ENCODE data around the gene AHSG.
"Not testable (repeated sequence)": the region's sequence is repeated elsewhere in the genome, so short reads cannot be mapped to it uniquely, and the experiment has no call there.

Gene AHSG

DNA sequence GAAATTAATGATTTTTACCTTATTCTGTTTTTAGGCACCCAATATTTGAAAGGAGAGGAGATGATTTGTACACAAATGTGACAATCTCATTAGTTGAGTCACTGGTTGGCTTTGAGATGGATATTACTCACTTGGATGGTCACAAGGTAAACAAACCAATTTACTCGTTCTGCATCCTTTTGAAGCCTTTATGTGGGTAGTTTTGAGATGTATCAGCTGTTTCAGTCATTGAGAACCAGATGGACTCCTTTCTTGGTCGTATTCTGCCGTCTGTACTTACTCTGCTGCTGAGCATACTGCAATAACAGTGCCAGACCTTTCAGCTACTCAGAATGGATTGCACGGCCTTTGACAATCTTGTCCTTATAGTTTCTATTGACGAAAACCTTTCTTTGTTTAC, 29.0 kb upstream of the AHSG start:
- Histone ChIP-seq H3K36me3 (replicated peaks in 1 of 2; ENCODE audit: control insufficient read depth in 2 of 2, insufficient read depth in 2 of 2, low read length in 2 of 2) (peaks cover 16 to 75% of the 10 kb centered on the region in 2 donors), H3K18ac (ENCODE audit: low read length) (no peak overlapping the region), H2BK120ac (ENCODE audit: low read depth, low read length) (no peak overlapping the region), H3K79me1 (ENCODE audit: low read depth, low read length) (no peaks in the 10 kb centered on the region), H2AFZ (ENCODE audit: low read length) (no peak overlapping the region), H2AK5ac (ENCODE audit: low read depth, low read length) (no peak overlapping the region), H3K27ac (replicated peaks; ENCODE audit: low read length) (no peak overlapping the region), H3K23ac (ENCODE audit: low read depth, low read length, poor library complexity) (no peak overlapping the region), H2BK15ac (ENCODE audit: low read length) (no peak overlapping the region), H2BK12ac (ENCODE audit: low read length) (no peak overlapping the region), H4K91ac (ENCODE audit: low read depth, low read length, poor library complexity) (no peak overlapping the region), H3K4me2 (ENCODE audit: insufficient read depth, low read length, poor library complexity, severe bottlenecking) (no peak overlapping the region), H3K14ac (ENCODE audit: low read length) (no peak overlapping the region), H3K9ac (ENCODE audit: low read depth, low read length, poor library complexity) (no peak overlapping the region), H4K8ac (ENCODE audit: low read depth, low read length) (no peak overlapping the region), H3K4ac (ENCODE audit: low read length) (no peak overlapping the region), H3K9me3 (replicated peaks in 1 of 2; ENCODE audit: control insufficient read depth in 2 of 2, insufficient read depth in 1 of 2, low read depth in 1 of 2, low read length in 2 of 2) (no peaks in the 10 kb centered on the region), H3K4me1 (ENCODE audit: control insufficient read depth in 2 of 2, insufficient read depth in 1 of 2, low read depth in 1 of 2, low read length in 2 of 2) (no peaks in the 10 kb centered on the region), H3K4me3 (ENCODE audit: low read length in 2 of 2) (no peak overlapping the region), H2BK5ac (ENCODE audit: low read length) (no peak overlapping the region), H3K27me3 (ENCODE audit: control insufficient read depth in 3 of 3, insufficient read depth in 3 of 3, low read depth in 1 of 3, low read length in 3 of 3) (no peaks in the 10 kb centered on the region)
- no peak for DNase-seq (ENCODE audit: low spot score)
- WGBS, 2 donors (ENCODE audit: extremely low coverage in 2 of 2, insufficient read length in 2 of 2, insufficient replicate concordance in 1 of 2): no CpG with 5 or more reads among the region's 5 CpGs

GRCh38 chr3:186586245-186586644, 26.6 kb upstream of the AHSG start:
- peaks cover 14 to 50% of the 10 kb centered on the region in 2 donors for H3K36me3 ChIP-seq (replicated peaks in 1 of 2; ENCODE audit: control insufficient read depth in 2 of 2, insufficient read depth in 2 of 2, low read length in 2 of 2)
- not testable (repeated sequence) for H2BK12ac ChIP-seq (ENCODE audit: low read length); H3K23ac ChIP-seq (ENCODE audit: low read depth, low read length, poor library complexity); H3K4me2 ChIP-seq (ENCODE audit: insufficient read depth, low read length, poor library complexity, severe bottlenecking); H3K14ac ChIP-seq (ENCODE audit: low read length); DNase-seq (ENCODE audit: low spot score); H3K9ac ChIP-seq (ENCODE audit: low read depth, low read length, poor library complexity); H3K9me3 ChIP-seq (replicated peaks in 1 of 2; ENCODE audit: control insufficient read depth in 2 of 2, insufficient read depth in 1 of 2, low read depth in 1 of 2, low read length in 2 of 2); H2BK5ac ChIP-seq (ENCODE audit: low read length); H4K8ac ChIP-seq (ENCODE audit: low read depth, low read length); H2AK5ac ChIP-seq (ENCODE audit: low read depth, low read length); H3K27ac ChIP-seq (replicated peaks; ENCODE audit: low read length); H3K4ac ChIP-seq (ENCODE audit: low read length); H2AFZ ChIP-seq (ENCODE audit: low read length); H3K4me1 ChIP-seq (ENCODE audit: control insufficient read depth in 2 of 2, insufficient read depth in 1 of 2, low read depth in 1 of 2, low read length in 2 of 2); H2BK120ac ChIP-seq (ENCODE audit: low read depth, low read length); H2BK15ac ChIP-seq (ENCODE audit: low read length); H3K18ac ChIP-seq (ENCODE audit: low read length); H3K4me3 ChIP-seq (ENCODE audit: low read length in 2 of 2); H3K27me3 ChIP-seq (ENCODE audit: control insufficient read depth in 3 of 3, insufficient read depth in 3 of 3, low read depth in 1 of 3, low read length in 3 of 3); H3K79me1 ChIP-seq (ENCODE audit: low read depth, low read length); H4K91ac ChIP-seq (ENCODE audit: low read depth, low read length, poor library complexity)
- WGBS, 2 donors (ENCODE audit: extremely low coverage in 2 of 2, insufficient read length in 2 of 2, insufficient replicate concordance in 1 of 2): no CpG with 5 or more reads among the region's 9 CpGs

- H3K27ac ChIP-seq (replicated peaks; ENCODE audit: low read length): no peak overlapping the region
- no peak overlapping the region for H4K8ac ChIP-seq (ENCODE audit: low read depth, low read length)
- no peak overlapping the region for H3K4me2 ChIP-seq (ENCODE audit: insufficient read depth, low read length, poor library complexity, severe bottlenecking)
- H2BK120ac ChIP-seq (ENCODE audit: low read depth, low read length): no peak overlapping the region
- no peak overlapping the region for H2AFZ ChIP-seq (ENCODE audit: low read length)
- DNase-seq (ENCODE audit: low spot score): no peak
- H3K27me3 ChIP-seq (ENCODE audit: control insufficient read depth in 3 of 3, insufficient read depth in 3 of 3, low read depth in 1 of 3, low read length in 3 of 3): no peaks in the 10 kb centered on the region
- no peak overlapping the region for H2BK5ac ChIP-seq (ENCODE audit: low read length)
- no peak overlapping the region for H2BK15ac ChIP-seq (ENCODE audit: low read length)
- no peak overlapping the region for H3K9ac ChIP-seq (ENCODE audit: low read depth, low read length, poor library complexity)
- no peaks in the 10 kb centered on the region for H3K9me3 ChIP-seq (replicated peaks in 1 of 2; ENCODE audit: control insufficient read depth in 2 of 2, insufficient read depth in 1 of 2, low read depth in 1 of 2, low read length in 2 of 2)
- H3K4me1 ChIP-seq (ENCODE audit: control insufficient read depth in 2 of 2, insufficient read depth in 1 of 2, low read depth in 1 of 2, low read length in 2 of 2): no peaks in the 10 kb centered on the region
- no peak overlapping the region for H3K18ac ChIP-seq (ENCODE audit: low read length)
- no peak overlapping the region for H3K14ac ChIP-seq (ENCODE audit: low read length)
- no peak overlapping the region for H4K91ac ChIP-seq (ENCODE audit: low read depth, low read length, poor library complexity)
- no peaks in the 10 kb centered on the region for H3K79me1 ChIP-seq (ENCODE audit: low read depth, low read length)
- H3K4me3 ChIP-seq (ENCODE audit: low read length in 2 of 2): no peak overlapping the region
- H3K36me3 ChIP-seq (replicated peaks in 1 of 2; ENCODE audit: control insufficient read depth in 2 of 2, insufficient read depth in 2 of 2, low read length in 2 of 2): peaks cover 12 to 41% of the 10 kb centered on the region in 2 donors
- no peak overlapping the region for H3K4ac ChIP-seq (ENCODE audit: low read length)
- no peak overlapping the region for H2AK5ac ChIP-seq (ENCODE audit: low read depth, low read length)
- H2BK12ac ChIP-seq (ENCODE audit: low read length): no peak overlapping the region
- H3K23ac ChIP-seq (ENCODE audit: low read depth, low read length, poor library complexity): no peak overlapping the region
Measured at GRCh38 chr3:186587183-186587582, 25.7 kb upstream of the AHSG start.

DNA sequence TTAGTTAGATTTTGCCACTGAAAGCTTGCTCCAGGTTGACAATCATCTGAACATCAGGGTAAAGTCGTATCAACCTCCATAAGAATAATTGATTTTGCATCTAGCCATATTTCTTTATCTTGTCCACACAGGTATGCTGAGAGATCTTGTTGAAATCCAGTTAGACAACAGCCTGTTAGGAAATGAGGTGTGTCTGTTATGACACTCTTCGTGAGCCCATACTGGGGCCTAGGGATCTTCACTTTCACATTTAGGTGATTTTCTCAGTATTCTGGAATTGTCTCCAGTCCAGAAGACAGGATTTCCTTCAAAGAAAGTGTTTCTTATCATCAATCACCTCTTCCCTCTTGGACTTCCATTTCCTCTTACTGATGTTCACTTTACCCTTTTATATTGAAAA, 24.2 kb upstream of the AHSG start:
- no CpG with 5 or more reads among the region's 2 CpGs for WGBS, 2 donors (ENCODE audit: extremely low coverage in 2 of 2, insufficient read length in 2 of 2, insufficient replicate concordance in 1 of 2)
- no peak overlapping the region for H2BK120ac ChIP-seq (ENCODE audit: low read depth, low read length)
- H3K4ac ChIP-seq (ENCODE audit: low read length): no peak overlapping the region
- no peak overlapping the region for H4K8ac ChIP-seq (ENCODE audit: low read depth, low read length)
- no peaks in the 10 kb centered on the region for H3K9me3 ChIP-seq (replicated peaks in 1 of 2; ENCODE audit: control insufficient read depth in 2 of 2, insufficient read depth in 1 of 2, low read depth in 1 of 2, low read length in 2 of 2)
- H3K14ac ChIP-seq (ENCODE audit: low read length): no peak overlapping the region
- no peaks in the 10 kb centered on the region for H3K27me3 ChIP-seq (ENCODE audit: control insufficient read depth in 3 of 3, insufficient read depth in 3 of 3, low read depth in 1 of 3, low read length in 3 of 3)
- no peak overlapping the region for H4K91ac ChIP-seq (ENCODE audit: low read depth, low read length, poor library complexity)
- H3K4me2 ChIP-seq (ENCODE audit: insufficient read depth, low read length, poor library complexity, severe bottlenecking): no peak overlapping the region
- no peak overlapping the region for H2AFZ ChIP-seq (ENCODE audit: low read length)
- H2BK12ac ChIP-seq (ENCODE audit: low read length): no peak overlapping the region
- H2BK15ac ChIP-seq (ENCODE audit: low read length): no peak overlapping the region
- DNase-seq (ENCODE audit: low spot score): no peak
- no peak overlapping the region for H2AK5ac ChIP-seq (ENCODE audit: low read depth, low read length)
- no peak overlapping the region for H3K9ac ChIP-seq (ENCODE audit: low read depth, low read length, poor library complexity)
- no peak overlapping the region for H3K18ac ChIP-seq (ENCODE audit: low read length)
- no peak overlapping the region for H3K27ac ChIP-seq (replicated peaks; ENCODE audit: low read length)
- peaks cover 8 to 27% of the 10 kb centered on the region in 2 donors for H3K36me3 ChIP-seq (replicated peaks in 1 of 2; ENCODE audit: control insufficient read depth in 2 of 2, insufficient read depth in 2 of 2, low read length in 2 of 2)
- no peaks in the 10 kb centered on the region for H3K4me1 ChIP-seq (ENCODE audit: control insufficient read depth in 2 of 2, insufficient read depth in 1 of 2, low read depth in 1 of 2, low read length in 2 of 2)
- H3K79me1 ChIP-seq (ENCODE audit: low read depth, low read length): no peaks in the 10 kb centered on the region
- no peak overlapping the region for H3K23ac ChIP-seq (ENCODE audit: low read depth, low read length, poor library complexity)
- H3K4me3 ChIP-seq (ENCODE audit: low read length in 2 of 2): no peak overlapping the region
- no peak overlapping the region for H2BK5ac ChIP-seq (ENCODE audit: low read length)

All from neuronal stem cell (in vitro differentiated cells).